ENCODE results near the gene CACNB1.

DNA sequence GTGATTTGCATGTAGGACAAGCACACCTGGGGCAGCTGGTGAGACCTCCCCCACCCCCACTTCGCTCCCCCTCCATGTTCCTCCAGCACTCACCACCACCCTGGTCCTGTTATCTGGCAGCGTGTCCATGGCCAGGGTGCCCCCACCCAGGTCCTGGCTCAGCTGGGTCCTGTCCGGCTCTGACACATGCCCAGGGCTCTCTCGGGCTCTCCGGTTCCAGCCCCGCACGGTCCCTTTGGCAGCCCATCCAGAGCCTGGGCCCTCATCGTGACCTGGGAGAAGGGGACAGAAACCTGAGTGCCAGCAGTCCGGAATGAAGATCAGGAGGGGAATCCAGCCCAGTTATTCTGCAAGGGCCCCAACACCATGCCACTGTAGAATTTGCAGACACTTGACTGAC lies 57.9 kb downstream of the CACNB1 start:
- TF ChIP-seq, protein P1, sequence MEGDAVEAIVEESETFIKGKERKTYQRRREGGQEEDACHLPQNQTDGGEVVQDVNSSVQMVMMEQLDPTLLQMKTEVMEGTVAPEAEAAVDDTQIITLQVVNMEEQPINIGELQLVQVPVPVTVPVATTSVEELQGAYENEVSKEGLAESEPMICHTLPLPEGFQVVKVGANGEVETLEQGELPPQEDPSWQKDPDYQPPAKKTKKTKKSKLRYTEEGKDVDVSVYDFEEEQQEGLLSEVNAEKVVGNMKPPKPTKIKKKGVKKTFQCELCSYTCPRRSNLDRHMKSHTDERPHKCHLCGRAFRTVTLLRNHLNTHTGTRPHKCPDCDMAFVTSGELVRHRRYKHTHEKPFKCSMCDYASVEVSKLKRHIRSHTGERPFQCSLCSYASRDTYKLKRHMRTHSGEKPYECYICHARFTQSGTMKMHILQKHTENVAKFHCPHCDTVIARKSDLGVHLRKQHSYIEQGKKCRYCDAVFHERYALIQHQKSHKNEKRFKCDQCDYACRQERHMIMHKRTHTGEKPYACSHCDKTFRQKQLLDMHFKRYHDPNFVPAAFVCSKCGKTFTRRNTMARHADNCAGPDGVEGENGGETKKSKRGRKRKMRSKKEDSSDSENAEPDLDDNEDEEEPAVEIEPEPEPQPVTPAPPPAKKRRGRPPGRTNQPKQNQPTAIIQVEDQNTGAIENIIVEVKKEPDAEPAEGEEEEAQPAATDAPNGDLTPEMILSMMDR (IDR thresholded peaks at IDR 0.05): no peak
- no peak for TF ChIP-seq POLR2A (IDR thresholded peaks at IDR 0.05)
